GM12878 (cell line): Measurements from ENCODE around the gene DMD. TPM values are rescaled to one million over a fixed set of nuclear protein-coding genes. Genes with fewer than 3 reads are reported as not detected.

ENCODE experiments used
- ATAC-seq: fragments of 200-7000 bp; cut with Tn5 transposase; 3 replicates; pipeline ENCODE4 v1.9.1; 2020; ENCODE audit warnings: mild to moderate bottlenecking, moderate library complexity
- BruUV-seq: library from RNA; stranded (reverse); fragments of 400-500 nt; replicated peaks from 2 replicates; lab custom pipeline; 2021; lab: Mats Ljungman, UMichigan
- CTCF ChIA-PET: fragments of 300-600 bp; sonication (Branson Sonifier 250); formaldehyde crosslinking; extraction: SDS; loops from one replicate; lab custom pipeline; 2021; ENCODE audit warnings: inconsistent platforms; lab: Yijun Ruan, JAX
- POLR2A ChIA-PET: fragments of 350-600 bp; formaldehyde crosslinking; extraction: SDS; loops from one replicate; lab custom pipeline; 2021; ENCODE audit warnings: inconsistent platforms; lab: Charles Lee
- RAD21 ChIA-PET: fragments of 300-600 bp; sonication (Branson Sonifier 250); formaldehyde crosslinking; loops from one replicate; lab custom pipeline; 2023; ENCODE audit warnings: antibody characterized with exemption; ENCODE audit not compliant: unreplicated experiment; lab: Charles Lee
- SMC1A ChIA-PET: fragments of 300-600 bp; sonication (Branson Sonifier 250); formaldehyde crosslinking; loops from one replicate; lab custom pipeline; 2023; ENCODE audit not compliant: unreplicated experiment, uncharacterized antibody; lab: Charles Lee
- DNase-seq: peaks from one replicate; pipeline ENCODE4 v3.0.0-alpha.2; 2011; ENCODE audit warnings: low read depth, low spot score
- FAIRE-seq: peaks from 3 replicates; lab custom pipeline; 2011; peaks lifted over from hg19 to GRCh38; lab: Jason Lieb, UNC
- H2AFZ ChIP-seq: 2 replicates; pipeline ENCODE4 v1.6.0; 2011; ENCODE audit warnings: low read depth, low read length, control low read depth; ENCODE audit not compliant: control insufficient read depth
- H3K27ac ChIP-seq: 2 replicates; pipeline ENCODE4 v1.5.1; 2011; ENCODE audit warnings: control low read depth; ENCODE audit not compliant: control insufficient read depth, insufficient read depth
- H3K27me3 ChIP-seq, 2 experiments: replicated peaks in 1 of 2; 2 replicates each; pipeline versions ENCODE4 v1.6.0 to v1.6.1; 2011; ENCODE audit warnings: low read length in 1 of 2; ENCODE audit not compliant: control insufficient read depth in 2 of 2, insufficient read depth in 2 of 2
- H3K36me3 ChIP-seq, 2 experiments: 2 replicates each; pipeline ENCODE4 v1.5.1; 2011; ENCODE audit warnings: low read length in 1 of 2; ENCODE audit not compliant: control insufficient read depth in 2 of 2, insufficient read depth in 2 of 2
- H3K4me1 ChIP-seq: 2 replicates; pipeline ENCODE4 v1.6.1; 2011; ENCODE audit warnings: mild to moderate bottlenecking, low read length, moderate library complexity, mixed read lengths; ENCODE audit not compliant: control insufficient read depth, insufficient read depth
- H3K4me2 ChIP-seq: 2 replicates; pipeline ENCODE4 v1.6.0; 2011; ENCODE audit warnings: control low read depth; ENCODE audit not compliant: control insufficient read depth, insufficient read depth
- H3K4me3 ChIP-seq: fragments of 200-600 bp; sonication (generic); 2 replicates; pipeline ENCODE4 v1.5.1; 2016
- H3K79me2 ChIP-seq: 2 replicates; pipeline ENCODE4 v1.6.0; 2011; ENCODE audit warnings: low read length; ENCODE audit not compliant: control insufficient read depth, insufficient read depth
- H3K9ac ChIP-seq: 2 replicates; pipeline ENCODE4 v1.8.0; 2011; ENCODE audit warnings: low read length, control low read depth, mixed read lengths; ENCODE audit not compliant: control insufficient read depth, insufficient read depth
- H3K9me3 ChIP-seq: replicated peaks from 3 replicates; pipeline ENCODE4 v1.5.1; 2011; ENCODE audit warnings: mild to moderate bottlenecking, low read length; ENCODE audit not compliant: control insufficient read depth, insufficient read depth
- H4K20me1 ChIP-seq: 2 replicates; pipeline ENCODE4 v1.6.0; 2011; ENCODE audit not compliant: control insufficient read depth, insufficient read depth
- BCL3 ChIP-seq: IDR thresholded peaks from 2 replicates; pipeline ENCODE4 v1.6.1; 2011; ENCODE audit warnings: borderline replicate concordance, low read depth, mild to moderate bottlenecking, moderate library complexity, low read length; ENCODE audit not compliant: insufficient read depth, poor library complexity, severe bottlenecking
- CHD1 ChIP-seq: IDR thresholded peaks from 2 replicates; pipeline ENCODE4 v1.6.1; 2012; ENCODE audit warnings: low read depth, low read length, improper control_type of control experiment
- CHD2 ChIP-seq: IDR thresholded peaks from 2 replicates; pipeline ENCODE4 v1.6.1; 2011; ENCODE audit warnings: low read depth, low read length, improper control_type of control experiment, borderline replicate concordance
- EED ChIP-seq: sonication (generic); IDR thresholded peaks from 2 replicates; pipeline ENCODE4 v1.6.1; 2016; ENCODE audit warnings: antibody characterized with exemption, low read depth
- IKZF1 ChIP-seq: fragments of 450-650 bp; conservative IDR thresholded peaks from 2 replicates; pipeline ENCODE4 v1.6.1; 2017; ENCODE audit warnings: antibody characterized with exemption, mild to moderate bottlenecking
- IRF3 ChIP-seq: fragments of 450-650 bp; IDR thresholded peaks from 2 replicates; pipeline ENCODE4 v1.6.1; 2014; ENCODE audit warnings: mild to moderate bottlenecking
- MAX ChIP-seq: IDR thresholded peaks from 2 replicates; pipeline ENCODE4 v1.6.1; 2012; ENCODE audit warnings: low read depth, low read length, improper control_type of control experiment
- NFIC ChIP-seq: IDR thresholded peaks from 2 replicates; pipeline ENCODE4 v1.6.1; 2012; ENCODE audit warnings: low read depth, mild to moderate bottlenecking, inconsistent platforms, low read length, moderate library complexity
- NR2C1 ChIP-seq: fragments of 450-650 bp; IDR thresholded peaks from 2 replicates; pipeline ENCODE4 v1.6.1; 2017; ENCODE audit warnings: antibody characterized with exemption, mild to moderate bottlenecking, moderate library complexity
- PAX5 ChIP-seq: IDR thresholded peaks from 2 replicates; pipeline ENCODE4 v1.6.1; 2011; ENCODE audit warnings: low read depth, low read length, borderline replicate concordance
- POU2F2 ChIP-seq: IDR thresholded peaks from 3 replicates; pipeline ENCODE4 v1.6.1; 2011; ENCODE audit warnings: low read depth, mild to moderate bottlenecking, low read length, borderline replicate concordance
- RELB ChIP-seq: fragments of 450-650 bp; IDR thresholded peaks from 2 replicates; pipeline ENCODE4 v1.6.1; 2017; ENCODE audit warnings: low read depth, mild to moderate bottlenecking, moderate library complexity
- SP1 ChIP-seq: IDR thresholded peaks from one replicate; pipeline ENCODE4 v1.6.1; 2011; ENCODE audit warnings: low read depth, low read length
- SPI1 ChIP-seq: IDR thresholded peaks from 2 replicates; pipeline ENCODE4 v1.6.1; 2011; ENCODE audit warnings: low read depth, mild to moderate bottlenecking, low read length, moderate library complexity, borderline replicate concordance; ENCODE audit not compliant: insufficient read depth
- TARDBP ChIP-seq: IDR thresholded peaks from 2 replicates; pipeline ENCODE4 v1.6.1; 2016; ENCODE audit warnings: borderline replicate concordance
- TCF12 ChIP-seq: IDR thresholded peaks from 2 replicates; pipeline ENCODE4 v1.6.1; 2011; ENCODE audit warnings: low read depth, mild to moderate bottlenecking, low read length
- USF1 ChIP-seq: IDR thresholded peaks from 2 replicates; pipeline ENCODE4 v1.6.1; 2011; ENCODE audit warnings: borderline replicate concordance, low read depth, mild to moderate bottlenecking, moderate library complexity, mixed read lengths, low read length; ENCODE audit not compliant: insufficient read depth; ENCODE audit errors: extremely low read length
- WRNIP1 ChIP-seq: IDR thresholded peaks from 2 replicates; pipeline ENCODE4 v1.6.1; 2011; ENCODE audit warnings: low read depth, low read length, improper control_type of control experiment, borderline replicate concordance
- YBX1 ChIP-seq: fragments of 450-650 bp; IDR thresholded peaks from 2 replicates; pipeline ENCODE4 v1.6.1; 2016; ENCODE audit warnings: antibody characterized with exemption
- WGBS: methylation state at CpG from one replicate; pipeline ENCODE4 v1.1.6; 2016; ENCODE audit warnings: low lambda C conversion rate; ENCODE audit not compliant: insufficient replicate concordance, insufficient coverage; ENCODE audit errors: missing lambda C conversion rate; 5-methylcytosine and 5-hydroxymethylcytosine counted together
- in situ Hi-C: fragments of 300-500 bp; cut with MboI; formaldehyde crosslinking; loops from 9 replicates; pipeline ENCODE4 v1.14.3; 2018; ENCODE audit warnings: mixed read lengths
- intact Hi-C: fragments of 100-400 bp; cut with micrococcal nuclease; formaldehyde crosslinking; loops from one replicate; pipeline ENCODE4 v1.14.2; 2022; ENCODE audit not compliant: unreplicated experiment
- polyA plus RNA-seq, 11 experiments: library from polyadenylated mRNA; depleted of rRNA in 4 of 11; unstranded in 6 of 11; stranded (reverse) in 5 of 11; fragments of >200 nt; fragmentation: Nextera tagmentation in 4 of 11; fragmentation: Illumina TruSeq in 1 of 11; extraction: Ambion mirVana in 4 of 11; extraction: Trizol in 1 of 11; gene quantifications; 1 replicate in 1 of 11; 2 replicates in 10 of 11; pipeline versions ENCODE4 v1.2.1 to v1.2.3, GENCODE V29; 2011 to 2016; ENCODE audit warnings: inconsistent platforms in 2 of 11, missing spikeins in 2 of 11, low read depth in 1 of 11
- total RNA-seq, 4 experiments: library from RNA; depleted of rRNA in 3 of 4; stranded (reverse); fragments of >200 nt in 3 of 4; fragmentation: Illumina TruSeq in 1 of 4; extraction: Trizol in 1 of 4; gene quantifications; 2 replicates each; pipeline versions ENCODE4 v1.2.1 to v1.2.3, GENCODE V29; 2013 to 2021

DMD gene
- total and polyA plus RNA-seq, 10 of the 15 experiments (the other 5 are each of a cell fraction or from before 2014, with no cell fraction given) = 1.4 to 24.3 (median 4.3) TPM

- TF ChIP-seq RELB = peak; percentile 67
- TF ChIP-seq NR2C1 = no peak
- peak; percentile 91 for TF ChIP-seq NFIC
- TF ChIP-seq SP1 = peak; percentile 18
- TF ChIP-seq PAX5 = 0 out of 2 replicates have a peak, but pooled peaks have one; percentile 17
- peak; percentile 94 for TF ChIP-seq SPI1
- TF ChIP-seq, all 136 proteins: peak for 36
Measured at GRCh38 chrX:31136144-31136611, 2075.2 kb downstream of the DMD start (continued).

DNA sequence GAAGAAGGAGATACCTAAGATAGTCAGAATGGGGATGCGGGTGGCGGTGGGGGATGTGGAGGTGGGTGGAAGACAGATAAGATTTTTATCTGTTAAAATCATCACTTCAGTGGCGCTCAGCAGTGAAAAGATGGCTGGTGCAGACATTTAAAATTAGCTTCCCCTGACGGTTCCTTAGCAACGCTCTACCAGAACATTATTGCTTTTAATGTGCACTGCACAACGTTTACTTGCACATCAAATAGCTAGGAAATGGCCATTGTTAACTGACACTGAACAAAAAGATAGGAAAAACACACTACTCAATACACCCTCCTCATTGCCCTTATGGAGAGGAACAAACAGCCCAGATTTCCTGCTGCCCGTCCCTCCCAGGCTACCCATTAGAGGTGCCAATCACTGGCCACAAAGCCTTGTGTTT, 2078.5 kb downstream of the DMD start:
- ChIA-PET SMC1A (interaction anchor here (0.7 to 1.7 kb wide), 2 partner anchors 10 to 94 kb away, joined by 3 to 4 read pairs; no protein-coding TSS in a partner anchor), RAD21 (no interaction called here), CTCF (no interaction called here), POLR2A (no interaction called here)
- WGBS = 76% methylated on average over 7 of the region's 7 CpGs
- H3K9ac ChIP-seq = no peak overlapping the region
- peaks cover 11% of the 10 kb centered on the region for H3K4me1 ChIP-seq
- in situ Hi-C loops = no loop called here
- ATAC-seq (no peak), DNase-seq (no peak), FAIRE-seq (no peak)
- intact Hi-C loops = no loop called here
- H3K4me2 ChIP-seq = no peak overlapping the region
- H3K9me3 ChIP-seq = peaks cover 2% of the 10 kb centered on the region; the same call in 2 of the 3 replicates
- BruUV-seq = no TSS peak
- no peak overlapping the region for H3K4me3 ChIP-seq
- H2AFZ ChIP-seq = no peak overlapping the region
- H3K36me3 ChIP-seq = no peaks in the 10 kb centered on the region; a peak in 1 of 4 replicates
- H3K27ac ChIP-seq = no peak overlapping the region
- H3K79me2 ChIP-seq = no peaks in the 10 kb centered on the region
- no peaks in the 10 kb centered on the region for H4K20me1 ChIP-seq
- H3K27me3 ChIP-seq = no peaks in the 10 kb centered on the region
- TF ChIP-seq EED = no peak
- TF ChIP-seq CHD1 = no peak
- no peak for TF ChIP-seq WRNIP1
- no peak for TF ChIP-seq TCF12
- TF ChIP-seq YBX1 = no peak
- no peak for TF ChIP-seq TARDBP
- TF ChIP-seq BCL3 = no peak
- TF ChIP-seq USF1 = no peak
- TF ChIP-seq MAX = no peak
- no peak for TF ChIP-seq POU2F2
- TF ChIP-seq CHD2 = no peak
- no peak for TF ChIP-seq IKZF1
- TF ChIP-seq IRF3 = no peak
